GM12865 (cell line): Measurements from ENCODE around the gene ZNF491.
"Not testable (repeated sequence)": the region's sequence is repeated elsewhere in the genome, so short reads cannot be mapped to it uniquely, and the experiment has no call there.

Source experiments
- DNase-seq: peaks from one replicate; pipeline ENCODE4 v3.0.0; 2010; ENCODE audit warnings: low read depth
- H3K4me3 ChIP-seq: 2 replicates; pipeline ENCODE4 v1.5.1; 2011; ENCODE audit warnings: mild to moderate bottlenecking, low read depth, low read length, control low read depth
- TF ChIP-seq, protein P1 (sequence below): IDR thresholded peaks from 2 replicates; pipeline ENCODE4 v1.5.1; 2011; ENCODE audit warnings: low read length, control low read depth, low read depth, inconsistent platforms; ENCODE audit not compliant: insufficient read depth; ENCODE audit errors: missing control alignments

The ZNF491 gene

DNA sequence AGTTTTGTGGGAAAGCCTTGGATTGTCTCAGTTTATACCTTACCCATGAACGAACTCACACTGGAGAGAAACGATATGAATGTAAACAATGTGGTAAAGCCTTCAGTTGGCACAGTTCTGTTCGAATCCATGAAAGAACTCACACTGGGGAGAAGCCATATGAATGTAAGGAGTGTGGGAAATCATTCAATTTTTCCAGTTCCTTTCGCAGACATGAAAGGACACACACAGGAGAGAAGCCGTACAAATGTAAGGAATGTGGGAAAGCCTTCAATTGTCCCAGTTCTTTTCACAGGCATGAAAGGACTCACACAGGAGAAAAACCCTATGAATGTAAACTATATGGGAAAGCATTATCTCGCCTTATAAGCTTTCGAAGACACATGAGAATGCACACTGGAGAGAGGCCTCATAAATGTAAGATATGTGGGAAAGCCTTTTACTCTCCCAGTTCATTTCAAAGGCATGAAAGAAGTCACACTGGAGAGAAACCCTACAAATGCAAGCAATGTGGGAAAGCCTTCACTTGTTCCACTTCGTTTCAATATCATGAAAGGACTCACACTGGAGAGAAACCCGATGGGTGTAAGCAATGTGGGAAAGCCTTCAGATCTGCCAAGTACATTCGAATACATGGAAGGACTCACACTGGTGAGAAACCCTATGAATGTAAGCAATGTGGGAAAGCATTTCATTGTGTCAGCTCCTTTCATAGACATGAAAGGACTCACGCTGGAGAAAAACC, 8.2 kb downstream of the ZNF491 start:
- TF ChIP-seq, protein P1, sequence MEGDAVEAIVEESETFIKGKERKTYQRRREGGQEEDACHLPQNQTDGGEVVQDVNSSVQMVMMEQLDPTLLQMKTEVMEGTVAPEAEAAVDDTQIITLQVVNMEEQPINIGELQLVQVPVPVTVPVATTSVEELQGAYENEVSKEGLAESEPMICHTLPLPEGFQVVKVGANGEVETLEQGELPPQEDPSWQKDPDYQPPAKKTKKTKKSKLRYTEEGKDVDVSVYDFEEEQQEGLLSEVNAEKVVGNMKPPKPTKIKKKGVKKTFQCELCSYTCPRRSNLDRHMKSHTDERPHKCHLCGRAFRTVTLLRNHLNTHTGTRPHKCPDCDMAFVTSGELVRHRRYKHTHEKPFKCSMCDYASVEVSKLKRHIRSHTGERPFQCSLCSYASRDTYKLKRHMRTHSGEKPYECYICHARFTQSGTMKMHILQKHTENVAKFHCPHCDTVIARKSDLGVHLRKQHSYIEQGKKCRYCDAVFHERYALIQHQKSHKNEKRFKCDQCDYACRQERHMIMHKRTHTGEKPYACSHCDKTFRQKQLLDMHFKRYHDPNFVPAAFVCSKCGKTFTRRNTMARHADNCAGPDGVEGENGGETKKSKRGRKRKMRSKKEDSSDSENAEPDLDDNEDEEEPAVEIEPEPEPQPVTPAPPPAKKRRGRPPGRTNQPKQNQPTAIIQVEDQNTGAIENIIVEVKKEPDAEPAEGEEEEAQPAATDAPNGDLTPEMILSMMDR, result no peak
- no peak for DNase-seq
- no peak overlapping the region for H3K4me3 ChIP-seq

DNA sequence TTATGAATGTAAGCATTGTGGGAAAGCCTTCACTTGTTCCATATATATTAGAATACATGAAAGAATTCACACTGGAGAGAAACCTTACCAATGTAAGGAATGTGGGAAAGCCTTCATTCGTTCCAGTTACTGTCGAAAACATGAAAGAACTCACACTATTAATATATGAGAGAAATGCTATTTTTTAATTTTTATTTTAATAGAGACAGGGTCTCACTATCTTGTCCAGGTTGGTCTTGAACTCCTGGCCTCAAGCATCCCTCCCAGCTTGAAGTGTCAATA, 8.7 kb downstream of the ZNF491 start:
- no peak overlapping the region for H3K4me3 ChIP-seq
- TF ChIP-seq, protein P1, result no peak
- no peak for DNase-seq

DNA sequence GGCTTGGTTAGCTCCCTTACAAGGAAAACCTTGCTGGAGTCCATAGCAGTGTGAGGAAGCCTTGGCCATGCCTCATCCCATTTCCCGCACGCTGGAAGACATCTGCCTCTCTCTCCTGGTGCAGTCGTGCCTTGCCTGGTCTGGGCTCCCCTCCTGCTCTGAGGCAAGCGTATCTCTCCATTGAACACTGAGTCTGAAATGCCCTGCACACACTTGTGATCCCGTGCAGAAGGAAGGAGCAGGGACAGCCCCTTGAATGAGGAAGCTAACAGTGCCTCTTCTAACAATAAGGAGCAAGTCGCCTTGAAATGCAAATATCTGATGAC, 15.3 kb downstream of the ZNF491 start:
- DNase-seq, result no peak
- TF ChIP-seq, protein P1, result no peak
- H3K4me3 ChIP-seq, result peak overlapping the region; percentile 85

DNA sequence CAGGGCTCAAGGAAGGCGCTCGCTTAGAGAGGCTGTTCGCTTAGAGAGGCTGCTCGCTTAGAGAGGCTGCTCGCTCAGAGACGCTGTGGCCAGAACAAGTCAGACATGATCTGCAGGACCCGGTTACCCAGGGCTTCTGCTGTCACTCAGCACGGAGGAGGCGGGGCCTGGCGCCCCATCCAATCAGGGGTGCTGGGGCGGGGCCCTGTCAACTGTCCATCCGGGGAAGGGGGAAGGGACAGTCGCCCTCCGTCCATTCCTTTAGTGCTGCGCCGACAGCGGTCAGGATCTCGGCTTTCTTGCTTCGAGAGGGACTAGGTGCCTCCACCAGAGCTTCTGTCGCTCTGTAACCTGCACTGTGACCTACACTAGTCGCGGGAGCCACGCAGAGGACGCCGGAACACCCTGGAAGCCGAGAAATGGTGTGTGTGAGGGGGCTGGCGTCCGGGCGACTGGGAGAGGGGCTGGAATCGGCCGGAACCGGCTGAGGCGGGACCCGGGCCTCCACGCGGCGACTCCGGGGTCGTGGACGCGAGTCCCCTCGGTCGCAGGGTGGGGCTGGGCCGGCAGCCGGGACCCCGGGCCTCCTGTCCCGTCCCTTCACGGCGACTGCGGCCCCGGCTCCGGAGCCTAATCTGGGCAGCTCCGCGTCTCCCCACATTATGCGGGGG, 15.8 kb downstream of the ZNF491 start, which contains the start of gene ZNF440:
Gene ZNF440 (plus strand): TSS at position 245 of the 671 bp plus-strand sequence. CDS start 175 bp downstream, at position 420.
- peak within 1 kb of the TSS; percentile 85 for H3K4me3 ChIP-seq
- TF ChIP-seq, protein P1, result no peak
- DNase-seq, result peak; percentile 95

DNA sequence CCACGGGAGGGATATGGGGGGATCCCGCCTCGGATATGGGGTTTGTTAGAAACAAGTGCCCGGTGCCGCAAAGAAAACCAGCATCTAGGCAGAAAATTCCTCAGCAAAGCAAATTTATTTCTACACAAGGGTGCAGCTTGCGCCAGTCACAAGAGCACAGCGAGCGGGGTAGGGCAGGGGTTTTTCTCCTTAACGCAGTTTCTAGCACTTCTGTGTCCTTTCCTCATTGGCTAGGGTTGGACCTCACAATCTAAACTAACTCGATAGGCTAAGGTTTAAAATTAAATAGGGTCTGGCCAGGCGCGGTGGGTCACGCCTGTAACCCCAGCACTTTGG, 16.3 kb downstream of the ZNF491 start:
- peak; percentile 24 for DNase-seq
- TF ChIP-seq, protein P1, result no peak
- H3K4me3 ChIP-seq, result peak overlapping the region; percentile 85

DNA sequence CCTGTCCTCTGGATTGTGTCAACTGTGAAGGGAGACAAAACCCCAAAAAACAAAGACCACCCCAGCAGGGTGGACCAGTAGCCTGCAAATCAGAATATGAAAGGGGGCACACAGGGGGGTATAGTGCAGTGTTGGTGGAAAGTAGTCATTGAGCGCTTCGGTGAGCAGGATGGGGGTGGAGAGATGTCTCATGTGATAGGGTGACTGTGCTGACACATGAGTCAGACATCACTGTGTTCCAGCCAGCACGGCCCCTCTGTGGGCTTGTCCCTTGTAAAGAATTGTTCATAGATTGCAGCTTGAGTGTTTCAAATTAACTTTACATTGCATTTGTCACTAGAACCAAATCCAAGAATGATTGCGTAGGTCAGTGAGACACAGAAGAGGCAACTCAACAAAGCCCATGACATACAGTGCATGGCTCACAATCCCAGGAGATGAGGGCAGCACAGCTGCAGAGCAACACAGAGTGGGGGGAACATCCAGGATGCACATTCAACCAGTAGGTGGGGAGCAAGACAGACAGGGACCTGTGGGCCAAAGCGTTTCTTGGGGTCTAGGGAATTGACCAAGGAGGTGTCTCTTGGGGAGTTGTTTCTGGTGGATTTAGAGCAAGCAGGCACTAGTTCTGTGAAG, 23.3 kb downstream of the ZNF491 start:
- no peak for DNase-seq
- no peak overlapping the region for H3K4me3 ChIP-seq
- TF ChIP-seq, protein P1, result no peak

DNA sequence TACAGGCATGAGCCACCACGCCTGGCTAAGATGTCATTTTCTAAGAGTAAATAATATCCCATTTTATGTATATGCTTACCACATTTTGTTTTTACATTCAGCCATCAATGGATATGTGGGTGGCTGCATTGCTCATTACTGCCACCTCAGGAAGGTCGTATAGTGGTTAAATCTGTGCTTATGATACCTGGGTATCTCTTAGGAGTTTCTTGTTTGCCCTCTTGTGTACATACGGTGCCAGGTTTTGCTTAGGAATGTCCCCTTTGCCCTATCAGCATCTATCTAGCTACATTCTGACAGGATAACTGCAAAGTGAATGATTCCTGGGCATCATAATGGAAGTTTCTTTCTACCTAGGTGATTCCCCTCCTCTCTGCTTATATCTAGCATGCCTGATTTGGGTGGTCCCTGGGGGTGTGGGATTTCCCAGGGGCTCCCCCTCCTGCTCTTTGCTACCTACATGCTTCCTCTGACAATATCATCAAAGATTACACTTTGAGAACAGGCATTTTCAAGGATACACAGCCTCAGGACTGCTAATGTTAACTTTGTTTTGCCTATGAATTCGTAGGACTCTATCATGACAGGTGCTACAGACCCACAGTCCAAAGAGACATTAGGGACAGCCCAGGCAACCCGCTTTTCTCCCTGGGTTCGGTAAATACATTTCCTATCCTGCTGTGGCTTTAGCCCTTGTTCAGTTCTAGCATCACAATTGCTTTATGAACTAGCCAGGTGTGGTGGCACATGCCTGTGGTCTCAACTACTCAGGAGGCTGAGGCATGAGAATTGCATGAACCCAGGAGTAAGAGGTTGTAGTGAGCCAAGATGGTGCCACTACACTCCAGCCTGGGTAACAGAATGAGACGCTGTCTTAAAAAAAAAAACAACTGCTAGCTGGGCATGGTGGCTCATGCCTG, 30.9 kb downstream of the ZNF491 start:
- H3K4me3 ChIP-seq, DNase-seq: not testable (repeated sequence)
